Prostate gland (tissue), 2 donors: ENCODE results near the gene NSL1. TPM values are rescaled to one million over a fixed set of nuclear protein-coding genes. Genes with fewer than 3 reads are reported as not detected.
"Not testable (repeated sequence)": the region's sequence is repeated elsewhere in the genome, so short reads cannot be mapped to it uniquely, and the experiment has no call there.

ENCODE experiments used
- DNase-seq: peaks from one replicate; pipeline ENCODE4 v3.0.0-alpha.2; 2019; ENCODE audit warnings: low spot score
- H3K27ac ChIP-seq, 2 donors: fragments of 200-600 bp; sonication (generic); 2 replicates each; pipeline ENCODE4 v1.5.1; 2017 to 2019
- H3K27me3 ChIP-seq: fragments of 200-600 bp; sonication (generic); replicated peaks from 2 replicates; pipeline ENCODE4 v1.5.1; 2019; ENCODE audit not compliant: insufficient read depth
- H3K36me3 ChIP-seq, 2 donors: fragments of 200-600 bp; sonication (generic); 1 replicate in 1 of 2; 2 replicates in 1 of 2; pipeline versions ENCODE4 v1.5.1 to v1.8.1; 2017 to 2019
- H3K4me1 ChIP-seq: fragments of 200-600 bp; sonication (generic); replicated peaks from 2 replicates; pipeline ENCODE4 v1.5.1; 2019
- H3K4me3 ChIP-seq, 2 donors: fragments of 200-600 bp; sonication (generic); 2 replicates each; pipeline ENCODE4 v1.5.1; 2017 to 2019
- H3K9me3 ChIP-seq: fragments of 200-600 bp; sonication (generic); 2 replicates; pipeline ENCODE4 v1.5.1; 2017
- POLR2A ChIP-seq: fragments of 450-650 bp; IDR thresholded peaks from one replicate; pipeline ENCODE4 v1.6.1; 2016; ENCODE audit warnings: antibody characterized with exemption, mild to moderate bottlenecking
- POLR2AphosphoS5 ChIP-seq: sonication (generic); formaldehyde crosslinking; IDR thresholded peaks from one replicate; pipeline ENCODE4 v1.6.1; 2017; ENCODE audit warnings: antibody characterized with exemption
- WGBS: methylation state at CpG from one replicate; pipeline ENCODE4 v1.1.5; 2018; 5-methylcytosine and 5-hydroxymethylcytosine counted together
- intact Hi-C: fragments of 100-400 bp; cut with DNase I; formaldehyde crosslinking; loops from one replicate; pipeline ENCODE4 v1.14.2; 2022
- total RNA-seq, 2 donors: library from RNA; depleted of rRNA; stranded (reverse); fragments of >200 nt; gene quantifications; one replicate each; pipeline ENCODE4 v1.1.0, GENCODE V29; 2016
- TF ChIP-seq, protein P1 (sequence below), 4 experiments: fragments of 200-600 bp in 2 of 4; fragments of 450-650 bp in 2 of 4; sonication (generic) in 2 of 4; IDR thresholded peaks; 1 replicate in 3 of 4; 2 replicates in 1 of 4; pipeline ENCODE4 v1.5.1; 2016 to 2019; ENCODE audit warnings: antibody characterized with exemption in 4 of 4, mild to moderate bottlenecking in 2 of 4, moderate library complexity in 2 of 4

The NSL1 gene
- total RNA-seq, 2 donors from 2014 or later = 31.6 to 42.6 TPM

DNA sequence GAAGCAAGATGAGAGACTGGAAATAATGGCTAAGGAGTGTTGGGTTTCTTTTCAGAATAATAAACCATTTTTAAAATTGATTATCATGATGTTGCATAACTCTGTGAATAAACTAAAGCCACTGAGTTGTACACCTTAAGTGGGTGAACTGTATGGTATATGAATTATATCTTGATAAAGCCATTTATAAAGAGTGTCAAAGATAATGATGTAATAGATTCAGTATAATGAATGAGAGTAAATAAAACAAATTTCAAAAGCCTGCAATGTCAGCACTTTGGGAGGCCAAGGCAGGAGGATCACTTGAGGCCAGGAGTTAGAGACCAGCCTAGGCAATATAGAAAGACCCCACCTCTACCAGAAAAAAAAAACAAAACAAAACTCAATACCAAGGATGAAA, 16.3 kb downstream of the NSL1 start:
- Histone ChIP-seq H3K4me3 (no peak overlapping the region), H3K27me3 (no peaks in the 10 kb centered on the region), H3K27ac (no peak overlapping the region), H3K9me3 (no peaks in the 10 kb centered on the region), H3K36me3 (no peaks in the 10 kb centered on the region), H3K4me1 (no peaks in the 10 kb centered on the region)
- TF ChIP-seq POLR2AphosphoS5 = no peak
- TF ChIP-seq, protein P1, sequence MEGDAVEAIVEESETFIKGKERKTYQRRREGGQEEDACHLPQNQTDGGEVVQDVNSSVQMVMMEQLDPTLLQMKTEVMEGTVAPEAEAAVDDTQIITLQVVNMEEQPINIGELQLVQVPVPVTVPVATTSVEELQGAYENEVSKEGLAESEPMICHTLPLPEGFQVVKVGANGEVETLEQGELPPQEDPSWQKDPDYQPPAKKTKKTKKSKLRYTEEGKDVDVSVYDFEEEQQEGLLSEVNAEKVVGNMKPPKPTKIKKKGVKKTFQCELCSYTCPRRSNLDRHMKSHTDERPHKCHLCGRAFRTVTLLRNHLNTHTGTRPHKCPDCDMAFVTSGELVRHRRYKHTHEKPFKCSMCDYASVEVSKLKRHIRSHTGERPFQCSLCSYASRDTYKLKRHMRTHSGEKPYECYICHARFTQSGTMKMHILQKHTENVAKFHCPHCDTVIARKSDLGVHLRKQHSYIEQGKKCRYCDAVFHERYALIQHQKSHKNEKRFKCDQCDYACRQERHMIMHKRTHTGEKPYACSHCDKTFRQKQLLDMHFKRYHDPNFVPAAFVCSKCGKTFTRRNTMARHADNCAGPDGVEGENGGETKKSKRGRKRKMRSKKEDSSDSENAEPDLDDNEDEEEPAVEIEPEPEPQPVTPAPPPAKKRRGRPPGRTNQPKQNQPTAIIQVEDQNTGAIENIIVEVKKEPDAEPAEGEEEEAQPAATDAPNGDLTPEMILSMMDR (IDR thresholded peaks at IDR 0.05) = no peak
- no peak for TF ChIP-seq POLR2A
- intact Hi-C loops = no loop called here
- no peak for DNase-seq

- no peaks in the 10 kb centered on the region for H3K27me3 ChIP-seq
- no peak overlapping the region for H3K27ac ChIP-seq
- no peaks in the 10 kb centered on the region for H3K4me1 ChIP-seq
- no peaks in the 10 kb centered on the region for H3K36me3 ChIP-seq
- intact Hi-C loops = no loop called here
- no peak for TF ChIP-seq POLR2AphosphoS5
- TF ChIP-seq, protein P1 (IDR thresholded peaks at IDR 0.05) = no peak
- no peak for TF ChIP-seq POLR2A
- 80% methylated on average over 2 of the region's 2 CpGs for WGBS
- no peak for DNase-seq
- no peak overlapping the region for H3K4me3 ChIP-seq
- H3K9me3 ChIP-seq = no peaks in the 10 kb centered on the region
Measured at GRCh38 chr1:212774584-212774983, 17.0 kb downstream of the NSL1 start.

- Histone ChIP-seq H3K4me1 (no peaks in the 10 kb centered on the region), H3K9me3 (no peaks in the 10 kb centered on the region), H3K36me3 (no peaks in the 10 kb centered on the region), H3K4me3 (no peak overlapping the region), H3K27ac (no peak overlapping the region), H3K27me3 (no peaks in the 10 kb centered on the region)
- DNase-seq = no peak
- 96% methylated on average over 2 of the region's 2 CpGs for WGBS
- TF ChIP-seq, protein P1 (IDR thresholded peaks at IDR 0.05) = no peak
- TF ChIP-seq POLR2A (no peak), POLR2AphosphoS5 (no peak)
- intact Hi-C loops = no loop called here
Measured at GRCh38 chr1:212773011-212773410, 18.6 kb downstream of the NSL1 start.

- intact Hi-C loops = no loop called here
- no peak overlapping the region for H3K27ac ChIP-seq
- no peak for DNase-seq
- H3K9me3 ChIP-seq = no peaks in the 10 kb centered on the region
- TF ChIP-seq POLR2A = no peak
- TF ChIP-seq, protein P1 (IDR thresholded peaks at IDR 0.05) = no peak
- TF ChIP-seq POLR2AphosphoS5 = no peak
- H3K27me3 ChIP-seq = no peaks in the 10 kb centered on the region
- no peaks in the 10 kb centered on the region for H3K4me1 ChIP-seq
- no peaks in the 10 kb centered on the region for H3K36me3 ChIP-seq
- no peak overlapping the region for H3K4me3 ChIP-seq
Measured at GRCh38 chr1:212771341-212771740, 20.2 kb downstream of the NSL1 start.

DNA sequence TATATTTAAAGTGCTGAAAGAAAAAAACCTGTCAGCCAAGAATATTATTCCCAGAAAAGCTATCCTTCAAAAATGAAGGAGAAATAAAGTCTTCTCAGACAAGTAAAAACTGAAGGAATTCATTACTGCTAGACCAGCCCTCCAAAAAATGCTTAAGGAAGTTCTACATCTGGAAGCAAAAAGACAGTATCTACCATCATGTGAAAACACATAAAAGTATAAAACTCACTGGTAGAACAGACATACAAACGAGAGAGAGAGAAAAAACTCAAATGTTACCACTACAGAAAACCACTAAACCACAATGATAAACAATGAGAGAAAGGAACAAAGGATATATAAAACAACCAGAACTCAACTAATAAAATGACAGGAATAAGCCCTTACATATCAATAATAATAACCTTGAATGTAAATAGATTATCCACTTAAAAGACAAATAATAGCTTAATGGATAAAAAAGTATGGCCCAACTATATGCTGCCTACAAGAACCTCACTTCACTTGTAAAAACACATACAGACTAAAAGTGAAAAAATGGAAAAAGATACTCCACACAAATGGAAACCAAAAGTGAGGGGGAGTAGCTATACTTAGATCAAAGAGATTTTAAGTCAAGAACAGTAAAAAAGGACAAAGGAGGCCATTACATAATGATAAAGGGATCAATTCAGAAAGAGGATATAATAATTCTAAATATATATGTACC, 22.0 kb downstream of the NSL1 start:
- no peaks in the 10 kb centered on the region for H3K4me1 ChIP-seq
- TF ChIP-seq POLR2A = no peak
- TF ChIP-seq, protein P1 (IDR thresholded peaks at IDR 0.05) = no peak
- no peak for TF ChIP-seq POLR2AphosphoS5
- intact Hi-C loops = no loop called here
- H3K4me3 ChIP-seq = no peak overlapping the region
- DNase-seq = no peak
- H3K36me3 ChIP-seq = no peaks in the 10 kb centered on the region
- H3K9me3 ChIP-seq = no peaks in the 10 kb centered on the region
- H3K27me3 ChIP-seq = no peaks in the 10 kb centered on the region
- no peak overlapping the region for H3K27ac ChIP-seq
- 71% methylated on average over 1 of the region's 1 CpG for WGBS

- H3K36me3 ChIP-seq, intact Hi-C loops, H3K9me3 ChIP-seq, H3K4me3 ChIP-seq, H3K27ac ChIP-seq, H3K27me3 ChIP-seq, DNase-seq, H3K4me1 ChIP-seq: not testable (repeated sequence)
- 95% methylated on average over 2 of the region's 2 CpGs for WGBS
Measured at GRCh38 chr1:212766825-212767224, 24.8 kb downstream of the NSL1 start.

DNA sequence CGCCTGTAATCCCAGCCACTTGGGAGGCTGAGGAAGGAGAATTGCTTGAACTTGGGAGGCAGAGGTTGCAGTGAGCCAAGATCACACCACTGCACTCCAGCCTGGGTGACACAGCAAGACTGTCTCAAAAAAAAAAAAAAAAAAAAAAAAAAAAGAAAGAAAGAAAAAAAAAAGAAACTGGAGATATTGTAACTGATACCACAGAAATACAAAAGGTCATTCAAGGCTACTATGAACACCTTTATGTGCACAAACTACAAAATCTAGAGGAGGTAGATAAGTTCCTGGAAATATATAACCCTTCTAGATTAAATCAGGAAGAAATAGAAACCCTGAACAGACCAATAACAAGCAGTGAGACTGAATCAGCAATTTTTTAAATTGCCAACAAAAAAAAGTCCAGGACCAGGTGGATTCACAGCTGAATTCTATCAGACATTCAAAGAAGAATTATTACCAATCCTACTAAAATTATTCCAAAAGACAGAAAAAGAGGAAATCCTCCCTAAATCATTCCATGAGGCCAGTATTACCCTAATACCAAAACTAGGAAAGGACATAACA, 26.8 kb downstream of the NSL1 start:
- H3K9me3 ChIP-seq, H3K4me3 ChIP-seq, H3K27me3 ChIP-seq, intact Hi-C loops, H3K27ac ChIP-seq, H3K4me1 ChIP-seq, H3K36me3 ChIP-seq, DNase-seq: not testable (repeated sequence)
- WGBS = 100% methylated on average over 1 of the region's 1 CpG
